Measurements from ENCODE around the gene SOWAHB.
A peak's percentile ranks its signal among the peaks of the same experiment; 100 is the strongest.

Gene SOWAHB

DNA sequence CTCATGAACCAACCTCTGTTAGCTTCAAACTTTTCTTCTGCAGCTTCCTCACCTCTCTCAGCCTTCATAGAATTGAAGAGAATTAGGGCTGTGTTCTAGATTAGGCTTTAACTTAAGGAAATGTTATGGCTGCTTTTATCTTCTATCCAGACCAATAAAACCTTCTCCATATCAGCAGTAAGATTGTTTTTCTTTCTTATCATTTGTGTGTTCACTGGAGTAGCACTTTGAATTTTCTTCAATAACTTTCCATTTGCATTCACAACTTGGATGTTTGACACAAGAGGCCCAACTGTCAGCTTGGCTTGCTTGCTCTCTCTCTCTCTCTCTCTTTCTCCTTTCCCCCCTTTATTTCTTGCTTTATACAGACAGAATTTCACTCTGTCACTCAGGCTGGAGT lies 22.8 kb upstream of the SOWAHB start:
- no peak for DNase-seq (ENCODE audit: low read depth)
- H3K4me3 ChIP-seq (ENCODE audit: low read length): no peak overlapping the region
- no peaks in the 10 kb centered on the region for H3K36me3 ChIP-seq (ENCODE audit: control insufficient read depth, insufficient read depth, low read length, severe bottlenecking)
- no peaks in the 10 kb centered on the region for H3K27me3 ChIP-seq (replicated peaks; ENCODE audit: control insufficient read depth, insufficient read depth, low read length)
- H3K4me1 ChIP-seq (ENCODE audit: control insufficient read depth, insufficient read depth, low read length): no peaks in the 10 kb centered on the region
- H3K9ac ChIP-seq (ENCODE audit: low read length): no peak overlapping the region
- no peaks in the 10 kb centered on the region for H3K9me3 ChIP-seq (ENCODE audit: control insufficient read depth, low read length)

DNA sequence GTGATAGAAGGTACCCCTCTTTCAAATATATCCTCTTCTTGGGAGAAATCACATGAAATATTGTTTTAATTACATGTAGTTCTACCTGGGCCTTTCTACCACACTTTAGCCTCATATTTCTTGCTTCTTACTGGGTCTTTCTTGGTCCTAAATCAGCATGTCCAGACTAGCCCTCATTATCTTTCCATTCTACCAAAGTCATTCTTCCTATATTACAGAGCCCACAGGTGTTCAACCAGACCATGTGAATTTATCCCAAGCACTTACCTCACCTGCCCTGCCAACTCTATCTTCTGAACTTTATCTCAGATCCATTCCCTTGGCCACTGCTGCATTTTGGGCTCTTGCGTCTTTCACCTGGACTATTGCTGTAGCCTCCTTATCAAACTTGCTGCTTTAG lies 11.8 kb upstream of the SOWAHB start:
- peaks cover 12% of the 10 kb centered on the region for H3K9me3 ChIP-seq (ENCODE audit: control insufficient read depth, low read length)
- H3K36me3 ChIP-seq (ENCODE audit: control insufficient read depth, insufficient read depth, low read length, severe bottlenecking): no peaks in the 10 kb centered on the region
- no peak overlapping the region for H3K4me3 ChIP-seq (ENCODE audit: low read length)
- no peaks in the 10 kb centered on the region for H3K27me3 ChIP-seq (replicated peaks; ENCODE audit: control insufficient read depth, insufficient read depth, low read length)
- no peak for DNase-seq (ENCODE audit: low read depth)
- peaks cover 3% of the 10 kb centered on the region for H3K4me1 ChIP-seq (ENCODE audit: control insufficient read depth, insufficient read depth, low read length)
- no peak overlapping the region for H3K9ac ChIP-seq (ENCODE audit: low read length)

- DNase-seq (ENCODE audit: low read depth): peak; percentile 66
- Histone ChIP-seq H3K4me3 (ENCODE audit: low read length) (no peak overlapping the region), H3K9me3 (ENCODE audit: control insufficient read depth, low read length) (peaks cover 12% of the 10 kb centered on the region), H3K27me3 (replicated peaks; ENCODE audit: control insufficient read depth, insufficient read depth, low read length) (peaks cover 13% of the 10 kb centered on the region), H3K36me3 (ENCODE audit: control insufficient read depth, insufficient read depth, low read length, severe bottlenecking) (no peaks in the 10 kb centered on the region), H3K9ac (ENCODE audit: low read length) (no peak overlapping the region), H3K4me1 (ENCODE audit: control insufficient read depth, insufficient read depth, low read length) (peaks cover 3% of the 10 kb centered on the region)
These were observed 7.6 kb upstream of the SOWAHB start for GRCh38 chr4:76905521-76905920.

GRCh38 chr4:76904646-76905190 lies 6.8 kb upstream of the SOWAHB start:
- Histone ChIP-seq H3K9ac (ENCODE audit: low read length) (no peak overlapping the region), H3K4me1 (ENCODE audit: control insufficient read depth, insufficient read depth, low read length) (peaks cover 3% of the 10 kb centered on the region), H3K36me3 (ENCODE audit: control insufficient read depth, insufficient read depth, low read length, severe bottlenecking) (no peaks in the 10 kb centered on the region), H3K27me3 (replicated peaks; ENCODE audit: control insufficient read depth, insufficient read depth, low read length) (peaks cover 18% of the 10 kb centered on the region), H3K4me3 (ENCODE audit: low read length) (no peak overlapping the region), H3K9me3 (ENCODE audit: control insufficient read depth, low read length) (peaks cover 12% of the 10 kb centered on the region)
- DNase-seq (ENCODE audit: low read depth): no peak

DNA sequence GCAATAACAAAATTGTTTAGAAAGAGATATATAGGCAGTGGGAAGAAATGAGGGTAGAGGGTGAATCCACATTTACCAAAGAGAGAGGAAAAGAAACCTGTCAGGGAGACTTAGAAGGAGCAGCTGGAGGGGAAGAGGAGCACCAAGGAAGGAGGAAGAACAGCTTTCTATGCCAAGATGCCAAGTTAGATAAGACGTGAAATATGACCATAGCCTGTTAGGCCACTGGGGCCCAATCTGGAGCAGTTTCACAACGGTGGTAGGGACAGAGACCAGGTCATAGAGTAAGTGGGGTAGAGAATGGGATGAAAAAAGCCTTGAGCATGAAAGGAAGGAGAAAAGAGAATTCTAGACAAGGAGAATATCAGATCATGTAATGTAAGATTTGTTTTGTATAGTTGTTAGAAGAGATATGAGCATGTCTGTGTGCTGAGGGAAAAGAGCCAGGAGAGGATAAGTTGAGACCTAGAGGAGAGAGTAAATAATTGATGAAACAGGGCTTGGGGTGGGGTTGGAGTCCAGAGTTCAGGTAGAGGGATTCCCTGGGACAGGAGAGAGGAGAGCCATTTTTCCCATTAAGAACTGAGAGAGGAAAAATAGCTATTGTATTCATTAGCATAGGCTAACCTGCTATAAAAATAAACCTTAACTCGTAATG lies 4.4 kb upstream of the SOWAHB start:
- no peaks in the 10 kb centered on the region for H3K9me3 ChIP-seq (ENCODE audit: control insufficient read depth, low read length)
- H3K4me3 ChIP-seq (ENCODE audit: low read length): no peak overlapping the region
- H3K9ac ChIP-seq (ENCODE audit: low read length): no peak overlapping the region
- peaks cover 38% of the 10 kb centered on the region for H3K27me3 ChIP-seq (replicated peaks; ENCODE audit: control insufficient read depth, insufficient read depth, low read length)
- H3K36me3 ChIP-seq (ENCODE audit: control insufficient read depth, insufficient read depth, low read length, severe bottlenecking): no peaks in the 10 kb centered on the region
- peaks cover 3% of the 10 kb centered on the region for H3K4me1 ChIP-seq (ENCODE audit: control insufficient read depth, insufficient read depth, low read length)
- DNase-seq (ENCODE audit: low read depth): no peak

DNA sequence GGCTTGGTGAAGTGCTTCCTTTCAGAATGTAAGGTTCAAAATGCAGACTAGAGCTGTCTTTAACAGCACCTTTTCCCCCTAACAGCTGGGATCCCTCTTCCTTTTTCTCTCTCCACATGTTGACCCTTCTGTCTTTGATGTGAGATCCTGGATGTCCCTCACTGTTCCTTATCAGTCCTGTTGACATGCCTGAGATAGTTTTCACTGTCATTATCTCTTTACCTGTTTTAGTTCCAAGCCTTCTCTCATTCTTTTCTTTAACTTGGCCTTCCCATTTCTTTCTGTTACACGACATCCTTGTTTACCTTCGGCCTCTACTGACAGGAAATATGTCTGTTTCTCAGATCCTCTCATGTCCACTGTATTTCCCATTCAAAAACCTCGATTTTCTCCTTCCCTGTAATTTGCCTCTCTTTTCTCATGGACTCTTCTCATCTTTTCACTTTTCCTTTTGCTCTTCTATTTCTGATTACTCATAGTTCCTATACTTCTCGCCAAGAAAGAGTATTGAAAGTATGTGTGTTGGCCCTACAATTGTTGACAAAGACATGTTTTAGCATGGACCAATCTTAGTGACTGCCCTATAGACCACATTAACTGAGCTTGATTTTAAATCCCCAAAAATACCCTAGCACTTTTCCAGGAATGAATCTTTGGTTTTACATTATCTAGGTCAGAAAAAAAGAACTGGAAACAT lies 1.2 kb upstream of the SOWAHB start:
- Histone ChIP-seq H3K27me3 (replicated peaks; ENCODE audit: control insufficient read depth, insufficient read depth, low read length) (peaks cover 51% of the 10 kb centered on the region), H3K4me1 (ENCODE audit: control insufficient read depth, insufficient read depth, low read length) (no peaks in the 10 kb centered on the region), H3K9ac (ENCODE audit: low read length) (no peak overlapping the region), H3K9me3 (ENCODE audit: control insufficient read depth, low read length) (no peaks in the 10 kb centered on the region), H3K36me3 (ENCODE audit: control insufficient read depth, insufficient read depth, low read length, severe bottlenecking) (no peaks in the 10 kb centered on the region), H3K4me3 (ENCODE audit: low read length) (no peak overlapping the region)
- DNase-seq (ENCODE audit: low read depth): peak; percentile 25

GRCh38 chr4:76898385-76898692 lies 395 bp upstream of the SOWAHB start:
- H3K9me3 ChIP-seq (ENCODE audit: control insufficient read depth, low read length): no peaks in the 10 kb centered on the region
- no peaks in the 10 kb centered on the region for H3K4me1 ChIP-seq (ENCODE audit: control insufficient read depth, insufficient read depth, low read length)
- peak; percentile 12 for DNase-seq (ENCODE audit: low read depth)
- no peaks in the 10 kb centered on the region for H3K36me3 ChIP-seq (ENCODE audit: control insufficient read depth, insufficient read depth, low read length, severe bottlenecking)
- peaks cover 51% of the 10 kb centered on the region for H3K27me3 ChIP-seq (replicated peaks; ENCODE audit: control insufficient read depth, insufficient read depth, low read length)
- peak overlapping the region; percentile 4 for H3K4me3 ChIP-seq (ENCODE audit: low read length)
- no peak overlapping the region for H3K9ac ChIP-seq (ENCODE audit: low read length)

GRCh38 chr4:76896614-76897535 lies 1.1 kb downstream of the SOWAHB start:
- peak; percentile 52 for DNase-seq (ENCODE audit: low read depth)
- H3K9me3 ChIP-seq (ENCODE audit: control insufficient read depth, low read length): no peaks in the 10 kb centered on the region
- peaks cover 44% of the 10 kb centered on the region for H3K27me3 ChIP-seq (replicated peaks; ENCODE audit: control insufficient read depth, insufficient read depth, low read length)
- H3K4me3 ChIP-seq (ENCODE audit: low read length): peak overlapping the region; percentile 65
- H3K4me1 ChIP-seq (ENCODE audit: control insufficient read depth, insufficient read depth, low read length): no peaks in the 10 kb centered on the region
- H3K9ac ChIP-seq (ENCODE audit: low read length): no peak overlapping the region
- H3K36me3 ChIP-seq (ENCODE audit: control insufficient read depth, insufficient read depth, low read length, severe bottlenecking): no peaks in the 10 kb centered on the region

GRCh38 chr4:76896048-76896447 lies 1.9 kb downstream of the SOWAHB start:
- Histone ChIP-seq H3K4me3 (ENCODE audit: low read length) (no peak overlapping the region), H3K9me3 (ENCODE audit: control insufficient read depth, low read length) (no peaks in the 10 kb centered on the region), H3K9ac (ENCODE audit: low read length) (no peak overlapping the region), H3K4me1 (ENCODE audit: control insufficient read depth, insufficient read depth, low read length) (no peaks in the 10 kb centered on the region), H3K36me3 (ENCODE audit: control insufficient read depth, insufficient read depth, low read length, severe bottlenecking) (no peaks in the 10 kb centered on the region), H3K27me3 (replicated peaks; ENCODE audit: control insufficient read depth, insufficient read depth, low read length) (peaks cover 38% of the 10 kb centered on the region)
- DNase-seq (ENCODE audit: low read depth): no peak

GRCh38 chr4:76895619-76896018 lies 2.3 kb downstream of the SOWAHB start:
- Histone ChIP-seq H3K27me3 (replicated peaks; ENCODE audit: control insufficient read depth, insufficient read depth, low read length) (peaks cover 38% of the 10 kb centered on the region), H3K36me3 (ENCODE audit: control insufficient read depth, insufficient read depth, low read length, severe bottlenecking) (no peaks in the 10 kb centered on the region), H3K4me1 (ENCODE audit: control insufficient read depth, insufficient read depth, low read length) (no peaks in the 10 kb centered on the region), H3K9me3 (ENCODE audit: control insufficient read depth, low read length) (no peaks in the 10 kb centered on the region), H3K9ac (ENCODE audit: low read length) (no peak overlapping the region), H3K4me3 (ENCODE audit: low read length) (no peak overlapping the region)
- no peak for DNase-seq (ENCODE audit: low read depth)

Data from adipocyte (in vitro differentiated cells).